SU-DHL-6 (cell line): Measurements from ENCODE around the gene AVPR1B.

ENCODE experiments used
- H2AFZ ChIP-seq: fragments of 200-600 bp; sonication (generic); 2 replicates; pipeline ENCODE4 v1.6.1; 2014; ENCODE audit warnings: low read depth, mild to moderate bottlenecking, moderate library complexity, mixed read lengths, antibody characterized with exemption, low read length; ENCODE audit not compliant: severe bottlenecking
- H3F3A ChIP-seq: fragments of 200-600 bp; shearing (Covaris generic); 2 replicates; pipeline ENCODE4 v1.6.0; 2016; ENCODE audit warnings: antibody characterized with exemption, mild to moderate bottlenecking; ENCODE audit not compliant: insufficient read depth
- H3K27ac ChIP-seq: fragments of 200-600 bp; sonication (generic); 2 replicates; pipeline ENCODE4 v1.5.1; 2016; ENCODE audit warnings: low read depth, mild to moderate bottlenecking, low read length, moderate library complexity, mixed read lengths
- H3K27me3 ChIP-seq: fragments of 200-600 bp; sonication (generic), shearing (Covaris generic); 2 replicates; pipeline ENCODE4 v1.6.0; 2014; ENCODE audit warnings: mild to moderate bottlenecking, low read length
- H3K36me3 ChIP-seq: fragments of 200-600 bp; sonication (generic); 2 replicates; pipeline ENCODE4 v1.6.1; 2014; ENCODE audit warnings: mild to moderate bottlenecking, low read length, mixed read lengths
- H3K4me2 ChIP-seq: fragments of 300-600, 200-600 bp; shearing (Covaris generic), sonication (generic); 2 replicates; pipeline ENCODE4 v1.6.0; 2014; ENCODE audit warnings: low read length, low read depth, mild to moderate bottlenecking; ENCODE audit not compliant: poor library complexity, severe bottlenecking
- H3K4me3 ChIP-seq: fragments of 200-600 bp; sonication (generic); 2 replicates; pipeline ENCODE4 v1.5.1; 2014; ENCODE audit warnings: antibody characterized with exemption, low read length, mild to moderate bottlenecking, mixed read lengths; ENCODE audit not compliant: insufficient read depth, poor library complexity, severe bottlenecking
- H3K79me2 ChIP-seq: fragments of 200-600 bp; sonication (generic); 2 replicates; pipeline ENCODE4 v1.6.1; 2014; ENCODE audit warnings: mild to moderate bottlenecking, low read length, moderate library complexity; ENCODE audit not compliant: insufficient read depth
- H3K9ac ChIP-seq: fragments of 200-600 bp; sonication (generic); 2 replicates; pipeline ENCODE4 v1.7.0; 2014; ENCODE audit warnings: mild to moderate bottlenecking, low read length
- H3K9me2 ChIP-seq: fragments of 200-600 bp; sonication (generic); replicated peaks from 2 replicates; pipeline ENCODE4 v1.6.1; 2014; ENCODE audit warnings: low read length; ENCODE audit not compliant: insufficient read depth
- H3K9me3 ChIP-seq: fragments of 200-600 bp; sonication (generic); 2 replicates; pipeline ENCODE4 v1.6.1; 2014; ENCODE audit warnings: low read length, mixed read lengths; ENCODE audit not compliant: insufficient read depth
- H4K20me1 ChIP-seq: fragments of 200-600 bp; sonication (generic); 2 replicates; pipeline ENCODE4 v1.6.1; 2014; ENCODE audit warnings: low read depth, mild to moderate bottlenecking, antibody characterized with exemption, low read length, moderate library complexity, mixed read lengths
- CTCF ChIP-seq: fragments of 200-600 bp; sonication (generic); IDR thresholded peaks from one replicate; pipeline ENCODE4 v1.5.1; 2017; ENCODE audit warnings: antibody characterized with exemption, mild to moderate bottlenecking, low read length, moderate library complexity; ENCODE audit not compliant: insufficient read depth, poor library complexity, severe bottlenecking
- EZH2phosphoT487 ChIP-seq: fragments of 200-600 bp; sonication (generic), shearing (Covaris generic); conservative IDR thresholded peaks from 2 replicates; pipeline ENCODE4 v1.6.1; 2018; ENCODE audit warnings: mild to moderate bottlenecking, antibody characterized with exemption, low read length, moderate library complexity, mixed read lengths

AVPR1B gene

GRCh38 chr1:206143537-206144172, 26.5 kb upstream of the AVPR1B start:
- Histone ChIP-seq H3F3A (no peaks in the 10 kb centered on the region), H4K20me1 (no peaks in the 10 kb centered on the region), H3K4me2 (no peak overlapping the region), H2AFZ (no peak overlapping the region), H3K27ac (no peak overlapping the region), H3K79me2 (no peaks in the 10 kb centered on the region), H3K9ac (no peak overlapping the region), H3K4me3 (no peak overlapping the region), H3K9me3 (no peaks in the 10 kb centered on the region), H3K36me3 (no peaks in the 10 kb centered on the region), H3K27me3 (no peaks in the 10 kb centered on the region), H3K9me2 (no peaks in the 10 kb centered on the region)
- no peak for TF ChIP-seq CTCF
- TF ChIP-seq EZH2phosphoT487, result no peak

- Histone ChIP-seq H3F3A (no peaks in the 10 kb centered on the region), H2AFZ (no peak overlapping the region), H3K27ac (no peak overlapping the region), H3K4me3 (no peak overlapping the region), H3K79me2 (no peaks in the 10 kb centered on the region), H3K36me3 (no peaks in the 10 kb centered on the region), H3K9me2 (no peaks in the 10 kb centered on the region), H3K27me3 (no peaks in the 10 kb centered on the region), H3K9me3 (no peaks in the 10 kb centered on the region), H4K20me1 (no peaks in the 10 kb centered on the region), H3K9ac (no peak overlapping the region), H3K4me2 (no peak overlapping the region)
- TF ChIP-seq EZH2phosphoT487 (no peak), CTCF (no peak)
Measured at GRCh38 chr1:206142770-206143169, 25.6 kb upstream of the AVPR1B start.

GRCh38 chr1:206142011-206142410, 24.8 kb upstream of the AVPR1B start:
- H3K79me2 ChIP-seq, result no peaks in the 10 kb centered on the region
- H3K9ac ChIP-seq, result no peak overlapping the region
- TF ChIP-seq CTCF, result no peak
- no peak for TF ChIP-seq EZH2phosphoT487
- no peak overlapping the region for H2AFZ ChIP-seq
- H3K27ac ChIP-seq, result no peak overlapping the region
- no peaks in the 10 kb centered on the region for H4K20me1 ChIP-seq
- H3K36me3 ChIP-seq, result no peaks in the 10 kb centered on the region
- H3K9me2 ChIP-seq, result no peaks in the 10 kb centered on the region
- H3K27me3 ChIP-seq, result no peaks in the 10 kb centered on the region
- no peak overlapping the region for H3K4me3 ChIP-seq
- no peaks in the 10 kb centered on the region for H3K9me3 ChIP-seq
- H3F3A ChIP-seq, result no peaks in the 10 kb centered on the region
- H3K4me2 ChIP-seq, result no peak overlapping the region
